GM21381 (cell line): ENCODE data around the gene MIS18BP1.
"Not testable (repeated sequence)": the region's sequence is repeated elsewhere in the genome, so short reads cannot be mapped to it uniquely, and the experiment has no call there.

Experiments
- ATAC-seq: cut with Tn5 transposase; IDR thresholded peaks from one replicate; pipeline ENCODE4 v1.9.1; 2021; ENCODE audit warnings: mild to moderate bottlenecking, moderate library complexity; ENCODE audit not compliant: unreplicated experiment

MIS18BP1 gene

GRCh38 chr14:45246691-45247090 lies 6.3 kb downstream of the MIS18BP1 start:
- no peak for ATAC-seq

GRCh38 chr14:45246151-45246550 lies 6.9 kb downstream of the MIS18BP1 start:
- no peak for ATAC-seq

GRCh38 chr14:45242706-45243105 lies 10.3 kb downstream of the MIS18BP1 start:
- ATAC-seq: no peak

GRCh38 chr14:45238988-45239387 lies 14.0 kb downstream of the MIS18BP1 start:
- ATAC-seq: no peak

- no peak for ATAC-seq
Observed at GRCh38 chr14:45227566-45227965, 25.4 kb downstream of the MIS18BP1 start.

GRCh38 chr14:45222485-45223262 lies 30.3 kb downstream of the MIS18BP1 start:
- peak; percentile 53 for ATAC-seq

GRCh38 chr14:45214341-45214740 lies 38.7 kb downstream of the MIS18BP1 start:
- ATAC-seq: not testable (repeated sequence)

- not testable (repeated sequence) for ATAC-seq
Observed at GRCh38 chr14:45213716-45214115, 39.3 kb downstream of the MIS18BP1 start.

GRCh38 chr14:45212231-45212630 lies 40.8 kb downstream of the MIS18BP1 start:
- ATAC-seq: no peak

GRCh38 chr14:45211295-45211694 lies 41.7 kb downstream of the MIS18BP1 start:
- no peak for ATAC-seq

- no peak for ATAC-seq
Observed at GRCh38 chr14:45210159-45210558, 42.8 kb downstream of the MIS18BP1 start.

GRCh38 chr14:45204241-45204640 lies 48.8 kb downstream of the MIS18BP1 start:
- no peak for ATAC-seq

GRCh38 chr14:45201905-45202304 lies 51.1 kb downstream of the MIS18BP1 start:
- ATAC-seq: no peak

GRCh38 chr14:45199230-45199629 lies 53.8 kb downstream of the MIS18BP1 start:
- ATAC-seq: no peak

- ATAC-seq: no peak
Observed at GRCh38 chr14:45198551-45198950, 54.5 kb downstream of the MIS18BP1 start.

- peak; percentile 67 for ATAC-seq
Observed at GRCh38 chr14:45194964-45195363, 58.0 kb downstream of the MIS18BP1 start.

GRCh38 chr14:45185100-45185814 lies 67.7 kb downstream of the MIS18BP1 start:
- ATAC-seq: no peak

- no peak for ATAC-seq
Observed at GRCh38 chr14:45181806-45182205, 71.2 kb downstream of the MIS18BP1 start.

GRCh38 chr14:45181329-45181728 lies 71.7 kb downstream of the MIS18BP1 start:
- no peak for ATAC-seq

GRCh38 chr14:45177076-45177475 lies 75.9 kb downstream of the MIS18BP1 start:
- no peak for ATAC-seq

GRCh38 chr14:45169906-45170305 lies 83.1 kb downstream of the MIS18BP1 start:
- ATAC-seq: no peak

GRCh38 chr14:45156067-45156466 lies 96.9 kb downstream of the MIS18BP1 start:
- ATAC-seq: no peak
